Activated naive CD8-positive, alpha-beta T cell treated with anti-CD3 and anti-CD28 coated beads, Interleukin-2, amount 10 ng/mL, durations not matched to agents 7 days and 5 days (primary cell): ENCODE measurements around the gene FA2H. TPM values are rescaled to one million over a fixed set of nuclear protein-coding genes. Genes with fewer than 3 reads are reported as not detected.
"Not testable (repeated sequence)": the region's sequence is repeated elsewhere in the genome, so short reads cannot be mapped to it uniquely, and the experiment has no call there.

Experiments
- ATAC-seq: fragments of 150-1000 bp; cut with Tn5 transposase; one replicate; pipeline ENCODE4 v1.10.0; 2021; ENCODE audit warnings: low read depth, moderate library complexity
- POLR2A ChIA-PET: fragments of 350-600 bp; sonication (Branson Sonifier 250); formaldehyde crosslinking; loops from one replicate; lab custom pipeline; 2021; ENCODE audit warnings: antibody characterized with exemption; lab: Charles Lee
- DNase-seq: peaks from one replicate; pipeline ENCODE4 v3.0.0; 2021
- H3K27ac Mint-ChIP-seq: one replicate; pipeline ENCODE4 v1.8.0; 2022; ENCODE audit warnings: mild to moderate bottlenecking, mixed read lengths
- H3K27me3 Mint-ChIP-seq: one replicate; pipeline ENCODE4 v1.8.0; 2022; ENCODE audit warnings: mild to moderate bottlenecking, moderate library complexity, mixed read lengths
- H3K36me3 Mint-ChIP-seq: one replicate; pipeline ENCODE4 v1.8.0; 2021; ENCODE audit warnings: mild to moderate bottlenecking, mixed read lengths
- H3K4me1 Mint-ChIP-seq: one replicate; pipeline ENCODE4 v1.8.0; 2021; ENCODE audit warnings: mixed read lengths
- H3K4me3 Mint-ChIP-seq: one replicate; pipeline ENCODE4 v1.8.0; 2022; ENCODE audit warnings: mild to moderate bottlenecking, moderate library complexity, mixed read lengths
- H3K9me3 Mint-ChIP-seq: one replicate; pipeline ENCODE4 v1.8.0; 2021; ENCODE audit warnings: mixed read lengths
- total RNA-seq, 2 experiments: library from RNA; stranded (reverse); gene quantifications; one replicate each; pipeline ENCODE4 v1.2.3, GENCODE V29; 2021

Gene FA2H, protein sequence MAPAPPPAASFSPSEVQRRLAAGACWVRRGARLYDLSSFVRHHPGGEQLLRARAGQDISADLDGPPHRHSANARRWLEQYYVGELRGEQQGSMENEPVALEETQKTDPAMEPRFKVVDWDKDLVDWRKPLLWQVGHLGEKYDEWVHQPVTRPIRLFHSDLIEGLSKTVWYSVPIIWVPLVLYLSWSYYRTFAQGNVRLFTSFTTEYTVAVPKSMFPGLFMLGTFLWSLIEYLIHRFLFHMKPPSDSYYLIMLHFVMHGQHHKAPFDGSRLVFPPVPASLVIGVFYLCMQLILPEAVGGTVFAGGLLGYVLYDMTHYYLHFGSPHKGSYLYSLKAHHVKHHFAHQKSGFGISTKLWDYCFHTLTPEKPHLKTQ
- total RNA-seq: not detected

DNA sequence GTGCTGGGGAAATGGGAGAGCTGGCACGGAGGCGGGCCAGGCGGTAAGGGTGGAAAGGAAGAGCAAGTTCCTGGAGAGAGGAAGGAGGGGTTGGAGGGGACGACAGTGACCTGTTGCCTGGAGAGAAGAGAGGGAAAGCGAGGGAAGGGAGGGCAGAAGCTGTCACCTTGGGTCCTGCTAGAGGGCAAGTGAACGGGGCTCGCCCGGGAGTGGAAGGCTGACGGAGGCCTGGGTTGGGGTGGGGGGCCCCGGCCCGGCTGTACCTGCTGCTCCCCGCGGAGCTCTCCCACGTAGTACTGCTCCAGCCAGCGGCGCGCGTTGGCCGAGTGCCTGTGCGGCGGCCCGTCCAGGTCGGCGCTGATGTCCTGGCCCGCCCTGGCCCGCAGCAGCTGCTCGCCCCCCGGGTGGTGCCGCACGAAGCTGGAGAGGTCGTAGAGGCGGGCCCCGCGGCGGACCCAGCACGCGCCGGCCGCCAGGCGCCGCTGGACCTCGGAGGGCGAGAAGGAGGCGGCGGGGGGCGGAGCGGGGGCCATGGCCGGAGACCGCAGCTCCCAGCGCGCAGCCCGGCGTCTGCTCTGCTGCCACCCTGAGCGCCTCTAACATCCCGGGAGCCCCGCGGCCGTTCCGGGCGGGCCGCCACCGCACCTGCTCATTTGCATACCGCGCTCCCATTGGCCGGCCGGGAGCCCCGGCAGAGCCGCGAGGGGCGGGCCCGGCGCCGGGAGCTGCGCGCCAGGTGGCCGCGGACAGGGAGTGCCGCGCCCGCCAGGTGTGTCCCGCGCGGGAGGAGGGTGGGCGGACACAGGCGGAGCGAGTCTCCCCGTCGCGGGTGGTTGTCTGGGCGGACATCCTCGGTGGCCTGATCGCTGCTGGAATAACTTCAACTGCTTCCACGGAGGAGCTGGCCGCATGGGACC is at the start of gene FA2H:
Gene FA2H, minus strand, starts transcription at position 598 of the 917 bp plus-strand sequence. Its CDS starts 65 bp downstream, at position 533.
- POLR2A ChIA-PET: interaction anchor here (0.6 kb wide), 1 partner anchor 9 kb away, joined by 4 read pairs; no protein-coding TSS in a partner anchor
- Mint-ChIP-seq H3K36me3 (no peaks in the 10 kb centered on the region), H3K27ac (no peak within 1 kb of the TSS)

DNA sequence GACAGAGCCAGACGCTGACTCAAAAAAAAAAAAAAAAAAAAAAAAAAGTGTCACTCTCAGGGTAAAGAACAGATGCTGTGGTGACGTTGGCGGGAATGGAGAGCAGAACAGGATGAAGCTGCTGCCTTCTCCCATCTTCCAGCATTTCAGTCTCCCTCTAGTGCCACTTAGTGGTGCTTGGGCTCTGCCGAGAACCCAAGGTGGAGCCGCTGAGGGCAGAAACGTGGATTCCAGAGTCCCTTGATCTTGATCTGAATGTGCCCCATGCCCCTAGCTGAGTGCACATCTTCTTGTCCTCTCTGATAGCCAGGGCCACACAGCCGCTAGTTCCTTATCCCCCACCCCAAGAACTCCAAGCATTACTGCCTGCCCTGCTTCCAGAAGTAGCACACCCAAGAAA is 43.2 kb upstream of the FA2H start:
- DNase-seq (no peak), ATAC-seq (no peak)
- no peak overlapping the region for H3K27ac Mint-ChIP-seq

More for the DNA sequence above, at the start of gene FA2H:
- H3K4me1 Mint-ChIP-seq: peaks cover 9% of the 10 kb centered on the region
- H3K27me3 Mint-ChIP-seq: peaks cover 43% of the 10 kb centered on the region
- H3K4me3 Mint-ChIP-seq: peak within 1 kb of the TSS; percentile 78
- H3K9me3 Mint-ChIP-seq: no peaks in the 10 kb centered on the region
- peak; percentile 85 for DNase-seq
- ATAC-seq: peak; percentile 99

DNA sequence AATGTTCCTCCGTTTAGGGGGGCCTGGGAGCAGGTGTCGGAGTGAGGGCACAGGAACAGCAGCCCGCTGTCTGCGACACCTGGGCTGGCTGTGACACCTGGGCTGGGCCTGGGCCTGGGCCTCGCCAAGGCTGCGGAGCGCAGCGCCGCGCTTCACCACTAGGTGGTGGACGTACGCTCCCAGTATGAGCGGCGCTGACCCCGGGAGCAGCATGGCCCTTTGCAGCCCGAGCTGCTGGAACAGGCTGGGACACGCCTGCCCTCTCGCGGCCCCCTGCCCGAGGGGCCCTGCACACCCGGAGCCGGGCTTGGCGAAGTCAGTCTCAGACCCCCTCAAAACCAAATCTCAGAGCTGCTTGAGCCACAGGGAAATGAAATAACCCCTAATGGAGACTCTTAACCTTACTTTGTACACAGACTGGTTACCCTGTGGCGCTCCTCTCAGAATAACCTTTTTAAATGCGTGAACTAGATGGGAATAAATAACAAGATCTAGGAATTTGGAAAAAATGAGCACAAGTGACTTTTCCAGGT is 38.6 kb upstream of the FA2H start:
- Mint-ChIP-seq H3K9me3 (no peaks in the 10 kb centered on the region), H3K27ac (no peak overlapping the region), H3K4me3 (no peak overlapping the region), H3K36me3 (peaks cover under 1% of the 10 kb centered on the region), H3K4me1 (no peaks in the 10 kb centered on the region), H3K27me3 (peaks cover 2% of the 10 kb centered on the region)
- DNase-seq (peak; percentile 84), ATAC-seq (peak; percentile 100)
- POLR2A ChIA-PET: no interaction called here

More for the DNA sequence above, 43.2 kb upstream of the FA2H start:
- Mint-ChIP-seq H3K4me3 (no peak overlapping the region), H3K27me3 (peaks cover 18% of the 10 kb centered on the region), H3K4me1 (no peaks in the 10 kb centered on the region), H3K9me3 (no peaks in the 10 kb centered on the region), H3K36me3 (no peaks in the 10 kb centered on the region)
- POLR2A ChIA-PET: no interaction called here

DNA sequence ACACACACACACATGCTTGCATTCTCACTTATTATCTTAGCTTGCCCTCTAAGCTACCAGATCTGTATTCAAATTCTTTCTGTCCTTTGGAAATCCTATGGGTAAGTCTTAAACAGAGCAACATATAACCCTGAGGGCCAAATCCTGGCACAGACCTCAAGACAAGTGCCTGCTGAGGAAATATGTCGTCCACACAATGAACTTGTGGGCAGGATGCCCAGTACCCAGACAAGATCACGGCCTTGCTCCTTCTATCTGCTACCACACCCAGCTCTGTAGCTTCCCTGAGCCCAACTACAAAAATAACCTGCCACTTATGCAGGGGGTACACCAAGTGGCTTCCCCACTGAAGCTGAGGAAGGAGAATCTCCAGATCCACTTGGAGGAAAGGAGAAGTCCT is 37.3 kb upstream of the FA2H start:
- H3K4me3 Mint-ChIP-seq: no peak overlapping the region
- H3K4me1 Mint-ChIP-seq: no peaks in the 10 kb centered on the region
- no peak for DNase-seq
- ATAC-seq: no peak
- peaks cover 2% of the 10 kb centered on the region for H3K36me3 Mint-ChIP-seq
- no peaks in the 10 kb centered on the region for H3K9me3 Mint-ChIP-seq
- POLR2A ChIA-PET: no interaction called here
- H3K27me3 Mint-ChIP-seq: no peaks in the 10 kb centered on the region
- no peak overlapping the region for H3K27ac Mint-ChIP-seq

DNA sequence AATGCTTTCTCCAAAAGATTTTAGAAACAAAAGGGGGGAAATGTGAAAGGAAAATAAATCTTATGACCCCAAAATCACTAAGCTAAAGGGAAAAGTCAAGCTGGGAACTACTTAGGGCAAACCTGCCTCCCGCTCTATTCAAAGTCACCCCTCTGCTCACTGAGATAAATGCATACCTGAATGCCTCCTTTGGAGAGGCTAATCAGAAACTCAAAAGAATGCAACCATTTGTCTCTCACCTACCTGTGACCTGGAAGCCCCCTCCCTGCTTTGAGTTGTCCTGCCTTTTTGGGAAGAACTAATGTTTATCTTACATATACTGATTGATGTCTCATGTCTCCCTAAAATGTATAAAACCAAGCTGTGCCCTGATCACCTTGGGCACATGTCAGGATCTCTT is 36.6 kb upstream of the FA2H start:
- ATAC-seq, H3K27me3 Mint-ChIP-seq, H3K4me1 Mint-ChIP-seq: not testable (repeated sequence)

DNA sequence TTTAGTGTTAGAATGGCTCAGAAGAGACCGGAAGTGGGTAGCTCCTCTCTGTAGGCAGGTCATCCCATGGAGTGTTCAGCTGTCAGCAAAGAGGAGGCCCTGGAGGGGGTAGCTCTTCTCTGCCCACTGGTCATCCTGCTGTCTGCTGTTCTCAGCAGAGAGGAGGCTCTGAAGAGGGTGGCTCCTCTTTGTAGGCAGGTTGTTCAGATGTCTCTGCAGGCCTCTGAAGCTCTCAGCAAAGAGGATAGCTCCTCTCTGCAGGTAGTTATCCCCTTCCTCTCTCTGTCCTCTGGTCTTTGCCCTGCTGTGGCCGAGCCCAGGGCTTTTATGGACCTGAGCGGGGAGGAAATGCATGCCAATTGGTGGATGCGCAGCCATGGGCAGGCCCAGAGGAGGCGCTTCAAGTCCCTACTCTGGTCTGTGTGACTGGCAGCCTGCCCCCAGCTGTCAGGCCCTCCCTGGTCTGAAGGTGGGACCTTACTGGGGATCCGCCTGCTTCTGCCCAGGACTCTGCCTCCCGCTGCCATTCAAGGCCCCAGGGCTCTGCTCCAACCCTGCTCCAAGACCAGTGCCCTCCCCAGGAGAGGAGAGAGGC is 32.5 kb upstream of the FA2H start:
- peaks cover 22% of the 10 kb centered on the region for H3K27me3 Mint-ChIP-seq
- H3K4me3 Mint-ChIP-seq: no peak overlapping the region
- peaks cover 2% of the 10 kb centered on the region for H3K36me3 Mint-ChIP-seq
- no peaks in the 10 kb centered on the region for H3K4me1 Mint-ChIP-seq
- no peak overlapping the region for H3K27ac Mint-ChIP-seq
- peaks cover 5% of the 10 kb centered on the region for H3K9me3 Mint-ChIP-seq
- ATAC-seq: no peak
- POLR2A ChIA-PET: no interaction called here
- no peak for DNase-seq

More for the DNA sequence above, 36.6 kb upstream of the FA2H start:
- POLR2A ChIA-PET, DNase-seq, H3K36me3 Mint-ChIP-seq, H3K9me3 Mint-ChIP-seq, H3K4me3 Mint-ChIP-seq, H3K27ac Mint-ChIP-seq: not testable (repeated sequence)

DNA sequence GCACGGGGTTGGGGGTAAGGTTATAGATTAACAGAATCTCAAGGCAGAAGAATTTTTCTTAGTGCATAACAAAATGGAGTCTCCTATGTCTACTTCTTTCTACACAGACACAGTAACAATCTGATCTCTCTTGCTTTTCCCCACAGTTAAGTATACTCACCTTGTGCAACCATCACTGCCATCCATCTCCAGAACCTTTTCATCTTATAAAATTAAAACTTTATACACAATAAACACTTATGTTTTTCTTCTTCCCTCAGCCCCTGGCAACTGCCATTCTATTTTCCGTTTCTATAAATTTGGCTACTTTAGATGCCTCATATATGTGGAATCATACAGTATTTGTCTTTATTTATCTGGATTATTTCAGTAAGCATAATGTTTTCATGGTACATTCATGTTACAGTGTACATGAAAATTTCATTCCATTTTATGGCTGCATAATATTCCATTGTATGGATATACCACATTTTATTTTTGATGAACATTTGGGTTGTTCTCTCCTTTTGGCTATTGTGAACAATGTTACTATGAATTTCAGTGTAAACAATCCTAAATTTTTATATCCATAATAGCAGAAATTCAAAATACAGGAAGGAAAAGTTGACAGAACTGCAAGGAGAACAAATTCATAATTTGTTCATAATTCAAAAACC is 25.7 kb upstream of the FA2H start:
- POLR2A ChIA-PET: no interaction called here
- H3K4me1 Mint-ChIP-seq: no peaks in the 10 kb centered on the region
- H3K27ac Mint-ChIP-seq: no peak overlapping the region
- DNase-seq (no peak), ATAC-seq (no peak)
- peaks cover 50% of the 10 kb centered on the region for H3K27me3 Mint-ChIP-seq
- no peaks in the 10 kb centered on the region for H3K36me3 Mint-ChIP-seq
- no peak overlapping the region for H3K4me3 Mint-ChIP-seq
- peaks cover 1% of the 10 kb centered on the region for H3K9me3 Mint-ChIP-seq

DNA sequence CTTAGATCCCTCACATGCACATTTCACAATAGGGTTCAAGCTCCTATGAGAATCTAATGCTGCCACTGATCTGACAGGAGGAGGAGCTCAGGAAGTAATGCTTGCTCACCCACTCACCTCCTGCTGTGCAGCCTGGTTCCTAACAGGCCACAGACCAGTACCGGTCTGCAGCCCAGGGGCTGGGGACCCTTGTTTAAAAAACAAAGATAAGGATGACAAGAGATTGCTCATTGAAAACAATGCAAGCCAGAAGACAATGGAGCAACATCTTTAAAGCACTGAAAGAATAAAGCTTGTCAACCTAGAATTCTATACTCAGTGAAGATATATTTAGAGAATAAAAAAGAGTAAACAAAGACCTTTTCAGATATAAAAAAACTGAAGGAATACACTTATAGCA is 22.8 kb upstream of the FA2H start:
- POLR2A ChIA-PET: no interaction called here
- Mint-ChIP-seq H3K9me3 (no peaks in the 10 kb centered on the region), H3K27me3 (peaks cover 39% of the 10 kb centered on the region), H3K36me3 (no peaks in the 10 kb centered on the region), H3K27ac (no peak overlapping the region), H3K4me3 (no peak overlapping the region), H3K4me1 (no peaks in the 10 kb centered on the region)
- ATAC-seq (no peak), DNase-seq (no peak)

DNA sequence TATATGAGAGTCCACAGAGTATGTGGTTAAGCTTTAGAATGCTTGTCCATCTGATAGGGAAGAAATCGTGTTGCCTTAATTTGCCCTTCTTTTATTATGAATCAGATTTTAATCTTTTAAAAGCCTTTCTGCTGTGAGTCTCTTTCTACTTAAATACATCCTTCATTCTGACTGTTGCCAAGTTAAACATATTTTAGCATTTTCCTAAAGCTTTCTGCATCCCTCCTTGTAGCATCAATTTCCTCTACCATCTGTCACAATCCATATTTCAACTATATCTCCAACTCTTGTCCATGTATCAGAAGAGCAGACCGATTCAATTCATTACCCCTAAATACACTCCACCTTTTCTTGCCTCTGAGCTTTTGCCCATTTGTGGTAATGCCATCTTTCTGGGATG is 20.5 kb upstream of the FA2H start:
- DNase-seq: no peak
- ATAC-seq: no peak
- H3K9me3 Mint-ChIP-seq: no peaks in the 10 kb centered on the region
- H3K27me3 Mint-ChIP-seq: peaks cover 25% of the 10 kb centered on the region
- POLR2A ChIA-PET: no interaction called here
- peaks cover 1% of the 10 kb centered on the region for H3K36me3 Mint-ChIP-seq
- H3K4me1 Mint-ChIP-seq: no peaks in the 10 kb centered on the region
- no peak overlapping the region for H3K27ac Mint-ChIP-seq
- no peak overlapping the region for H3K4me3 Mint-ChIP-seq

DNA sequence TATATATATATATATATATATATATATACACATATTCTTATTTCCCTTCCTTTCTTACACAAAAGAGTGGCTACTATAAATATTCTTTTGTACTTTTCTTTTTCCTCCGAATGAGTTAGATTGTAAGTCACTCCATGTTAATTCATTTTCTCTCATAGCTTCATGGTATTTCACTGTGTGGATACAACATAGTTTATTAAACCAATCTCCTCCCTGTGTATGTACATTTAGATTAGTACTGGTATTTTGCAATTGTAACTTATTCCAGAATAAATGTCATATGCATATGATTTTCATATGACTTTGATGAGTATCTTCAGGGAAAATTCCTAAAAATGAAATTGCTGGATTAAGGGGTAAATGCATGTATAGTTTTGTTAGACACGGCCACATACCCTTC is 20.0 kb upstream of the FA2H start:
- no peak overlapping the region for H3K27ac Mint-ChIP-seq
- H3K9me3 Mint-ChIP-seq: no peaks in the 10 kb centered on the region
- ATAC-seq: no peak
- H3K27me3 Mint-ChIP-seq: peaks cover 25% of the 10 kb centered on the region
- no peaks in the 10 kb centered on the region for H3K4me1 Mint-ChIP-seq
- POLR2A ChIA-PET: no interaction called here
- DNase-seq: no peak
- peaks cover 1% of the 10 kb centered on the region for H3K36me3 Mint-ChIP-seq
- no peak overlapping the region for H3K4me3 Mint-ChIP-seq

DNA sequence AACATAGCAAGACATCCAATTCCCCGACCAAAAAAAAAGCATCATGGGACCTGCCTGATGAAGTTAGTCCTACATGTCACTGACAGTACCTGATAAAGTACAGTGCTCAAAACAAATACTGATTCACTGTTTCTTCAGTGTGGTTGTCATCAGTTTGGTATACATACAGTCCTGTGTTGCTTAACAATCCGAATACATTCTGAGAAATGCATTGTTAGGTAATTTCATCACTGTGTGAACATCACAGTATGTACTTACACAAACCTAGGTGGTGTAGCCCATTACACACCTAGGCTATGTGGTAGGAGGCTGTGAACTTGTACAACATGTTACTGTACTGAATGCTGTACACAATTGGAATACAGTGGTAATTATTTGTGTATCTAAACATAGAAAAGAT is 19.0 kb upstream of the FA2H start:
- ATAC-seq (no peak), DNase-seq (no peak)
- Mint-ChIP-seq H3K4me3 (no peak overlapping the region), H3K4me1 (no peaks in the 10 kb centered on the region), H3K27me3 (peaks cover 27% of the 10 kb centered on the region), H3K36me3 (peaks cover 1% of the 10 kb centered on the region), H3K9me3 (no peaks in the 10 kb centered on the region), H3K27ac (no peak overlapping the region)
- POLR2A ChIA-PET: interaction anchor here (0.6 kb wide), 1 partner anchor 32 kb away, joined by 5 read pairs; no protein-coding TSS in a partner anchor

DNA sequence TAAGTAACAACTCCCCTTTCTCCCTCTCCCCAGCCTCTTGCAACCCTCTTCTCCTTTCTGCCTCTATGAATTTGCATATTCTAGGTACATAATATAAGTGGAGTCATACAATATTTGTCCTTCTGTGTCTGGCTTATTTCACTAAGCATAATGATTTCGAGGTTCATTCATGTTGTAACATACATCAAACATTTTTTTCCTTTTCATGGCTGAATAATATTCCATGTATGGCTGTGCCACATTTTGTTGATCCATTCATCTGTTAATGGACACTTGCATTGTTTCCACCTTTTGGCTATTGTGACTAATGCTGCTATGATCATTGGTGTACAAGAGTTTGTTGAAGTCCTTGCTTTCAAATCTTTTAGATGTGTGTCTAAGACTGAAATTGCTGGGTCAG is 17.6 kb upstream of the FA2H start:
- POLR2A ChIA-PET: no interaction called here
- no peaks in the 10 kb centered on the region for H3K4me1 Mint-ChIP-seq
- H3K4me3 Mint-ChIP-seq: no peak overlapping the region
- DNase-seq: no peak
- no peaks in the 10 kb centered on the region for H3K9me3 Mint-ChIP-seq
- no peak for ATAC-seq
- peaks cover 24% of the 10 kb centered on the region for H3K27me3 Mint-ChIP-seq
- no peak overlapping the region for H3K27ac Mint-ChIP-seq
- H3K36me3 Mint-ChIP-seq: peaks cover 1% of the 10 kb centered on the region

DNA sequence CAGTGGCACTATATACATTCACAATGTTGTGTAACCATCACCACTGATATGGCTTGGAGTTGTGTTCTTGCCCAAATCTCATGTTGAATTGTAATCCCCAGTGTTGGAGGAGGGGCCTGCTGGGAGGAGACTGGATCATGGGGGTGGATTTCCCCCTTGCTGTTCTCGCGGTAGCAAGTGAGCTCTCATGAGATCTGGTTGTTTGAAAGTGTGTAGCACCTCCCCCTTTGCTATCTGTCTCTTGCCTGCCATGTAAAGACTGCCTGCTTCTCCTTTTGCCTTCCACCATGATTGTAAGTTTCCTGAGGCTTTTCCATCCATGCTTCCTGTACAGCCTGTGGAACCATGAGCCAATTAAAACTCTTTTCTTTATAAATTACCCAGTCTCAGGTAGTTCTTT is 17.1 kb upstream of the FA2H start:
- H3K4me3 Mint-ChIP-seq, H3K4me1 Mint-ChIP-seq, H3K9me3 Mint-ChIP-seq, DNase-seq, H3K27ac Mint-ChIP-seq, H3K36me3 Mint-ChIP-seq, POLR2A ChIA-PET, ATAC-seq: not testable (repeated sequence)
- peaks cover 20% of the 10 kb centered on the region for H3K27me3 Mint-ChIP-seq
